GM12864 (cell line): ENCODE results near the gene GRIA4.

ENCODE experiments used
- DNase-seq: peaks from one replicate; pipeline ENCODE4 v3.0.0-alpha.2; 2011; ENCODE audit warnings: low read depth
- H3K4me3 ChIP-seq: 2 replicates; pipeline ENCODE4 v1.5.1; 2011; ENCODE audit warnings: mild to moderate bottlenecking, low read depth, low read length, control low read depth
- CTCF ChIP-seq: IDR thresholded peaks from 2 replicates; pipeline ENCODE4 v1.5.1; 2011; ENCODE audit warnings: low read depth, mild to moderate bottlenecking, moderate library complexity, low read length, control low read depth, inconsistent platforms; ENCODE audit errors: missing control alignments

The GRIA4 gene

DNA sequence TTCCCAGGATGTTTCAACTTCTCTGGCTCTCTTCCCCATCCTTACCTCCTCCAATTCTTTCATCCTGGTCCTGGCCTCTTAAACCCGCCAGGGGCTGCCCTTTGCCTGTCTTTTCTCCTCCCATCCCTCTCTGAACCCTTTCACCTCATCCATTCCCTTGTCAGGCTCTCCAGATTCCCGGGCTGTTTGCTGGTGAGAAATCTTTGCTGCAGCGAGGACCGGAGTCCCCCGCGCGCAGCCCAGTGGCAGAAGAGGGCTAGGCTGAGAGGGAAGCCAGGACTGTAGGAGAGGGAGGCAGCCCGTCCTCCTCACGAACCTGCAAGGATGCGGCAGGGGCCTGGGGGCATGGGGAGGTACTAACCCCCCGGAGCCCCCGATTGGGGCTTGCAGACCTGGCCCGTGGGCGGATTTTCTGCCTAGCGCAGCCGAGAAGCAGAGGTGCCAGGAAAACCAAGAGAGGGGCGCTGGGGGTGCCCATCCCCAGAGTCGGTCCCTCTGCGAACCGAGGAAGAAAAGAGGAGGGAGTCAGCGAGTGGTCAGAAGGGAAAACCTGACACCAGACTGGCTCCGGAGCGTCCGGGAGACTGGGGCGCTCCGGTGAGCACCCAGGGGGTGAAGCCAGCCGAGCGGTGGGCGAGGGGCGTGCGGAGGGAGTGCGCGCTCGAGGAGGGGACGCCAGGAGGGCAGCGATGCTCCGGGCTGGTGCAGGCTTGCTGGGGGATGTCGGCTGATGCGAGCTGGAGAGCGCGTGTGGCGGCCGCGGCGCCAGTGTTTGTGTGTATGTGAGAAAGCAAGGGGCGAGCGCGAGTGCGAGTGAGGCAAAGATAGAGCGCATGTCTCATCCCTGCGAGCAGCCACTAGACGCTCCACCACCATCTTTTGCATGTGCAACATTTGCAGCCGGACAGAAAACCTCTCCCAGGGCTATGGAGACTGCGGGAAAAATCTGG, at the start of gene GRIA4:
TSS of gene GRIA4 (plus strand) at position 242 of the 950 bp plus-strand sequence. CDS start 925 bp downstream, outside the sequence.
- H3K4me3 ChIP-seq: no peak within 1 kb of the TSS
- TF ChIP-seq CTCF: no peak
- no peak for DNase-seq

DNA sequence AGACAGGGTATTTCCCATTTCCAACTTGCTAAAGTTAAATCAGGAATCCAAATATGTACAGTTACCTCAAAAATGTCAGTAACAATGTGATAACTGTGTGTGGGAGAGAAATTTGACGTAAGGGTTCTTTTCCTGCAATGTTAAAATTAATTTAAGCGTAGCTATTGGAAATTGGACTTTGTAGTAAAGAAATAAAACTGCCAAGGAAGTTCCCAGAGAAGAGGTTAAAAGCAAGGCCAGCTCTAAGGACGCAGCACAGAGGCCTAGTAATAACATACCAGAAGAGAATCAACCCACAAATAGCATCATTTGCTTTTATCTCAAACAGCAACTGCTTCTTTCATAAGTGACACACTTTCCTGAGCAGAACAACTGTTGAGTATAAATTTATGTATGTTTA, 36.8 kb upstream of the GRIA4 start:
- TF ChIP-seq CTCF: no peak
- DNase-seq: no peak
- H3K4me3 ChIP-seq: no peak overlapping the region

DNA sequence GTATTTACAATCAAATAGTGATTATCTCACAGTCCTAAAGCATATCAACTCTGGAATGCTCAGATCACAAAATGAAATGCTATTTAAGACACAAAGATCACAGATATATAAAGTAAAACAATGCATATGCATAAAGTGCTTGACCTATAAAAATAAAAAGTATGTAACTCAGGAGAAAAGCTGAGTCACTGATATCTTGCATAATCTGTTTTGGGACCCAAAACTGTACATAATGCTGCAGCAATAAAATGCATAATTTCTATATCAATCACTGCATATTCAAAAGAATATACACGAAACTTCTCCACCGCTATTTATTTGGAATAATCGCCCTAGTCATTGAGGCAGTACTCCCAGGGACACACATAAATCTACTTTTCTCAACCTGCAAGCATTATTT, 34.9 kb upstream of the GRIA4 start:
- H3K4me3 ChIP-seq: no peak overlapping the region
- no peak for TF ChIP-seq CTCF
- DNase-seq: no peak

DNA sequence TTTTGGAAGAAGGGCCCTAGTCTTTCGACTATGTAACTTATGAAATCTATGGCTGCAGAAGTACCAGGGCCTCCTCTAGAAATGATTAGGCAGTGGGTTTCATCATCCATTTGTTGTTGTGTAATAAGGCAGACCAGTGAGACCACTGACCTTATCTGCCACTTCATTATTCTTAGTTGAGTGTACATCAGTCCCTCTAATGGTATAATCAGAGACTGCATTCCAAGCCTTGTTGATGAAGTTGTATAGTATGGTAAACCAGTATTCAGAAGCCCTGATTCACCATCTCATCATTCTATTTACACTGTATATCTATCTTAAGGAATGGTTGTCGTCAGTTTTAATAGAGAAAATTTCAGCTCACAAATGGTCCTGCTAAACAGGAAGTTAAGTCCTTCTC, 32.2 kb upstream of the GRIA4 start:
- DNase-seq: no peak
- no peak overlapping the region for H3K4me3 ChIP-seq
- TF ChIP-seq CTCF: no peak

- no peak for TF ChIP-seq CTCF
- no peak for DNase-seq
- H3K4me3 ChIP-seq: no peak overlapping the region
Observed at GRCh38 chr11:105579111-105579510, 30.8 kb upstream of the GRIA4 start.

- DNase-seq: no peak
- no peak for TF ChIP-seq CTCF
- no peak overlapping the region for H3K4me3 ChIP-seq
Observed at GRCh38 chr11:105582497-105582896, 27.4 kb upstream of the GRIA4 start.

GRCh38 chr11:105588001-105588400, 21.9 kb upstream of the GRIA4 start:
- no peak overlapping the region for H3K4me3 ChIP-seq
- no peak for TF ChIP-seq CTCF
- no peak for DNase-seq
